KMS-11 (cell line): Measurements from ENCODE around the gene GBE1.

ENCODE experiments used
- H2AFZ ChIP-seq: fragments of 200-600 bp; sonication (generic); 2 replicates; pipeline ENCODE4 v1.6.1; 2016; ENCODE audit warnings: antibody characterized with exemption, mixed run types, low read depth
- H3K27ac ChIP-seq: fragments of 200-600 bp; sonication (generic); 2 replicates; pipeline ENCODE4 v1.6.1; 2016; ENCODE audit warnings: mild to moderate bottlenecking, mixed run types
- H3K27me3 ChIP-seq: fragments of 200-600 bp; sonication (generic); 2 replicates; pipeline ENCODE4 v1.6.1; 2017; ENCODE audit warnings: mild to moderate bottlenecking, low read depth, mixed run types, moderate library complexity; ENCODE audit not compliant: insufficient read depth
- H3K36me3 ChIP-seq: fragments of 200-600 bp; sonication (generic); 2 replicates; pipeline ENCODE4 v1.6.1; 2017; ENCODE audit warnings: mild to moderate bottlenecking, mixed run types; ENCODE audit not compliant: insufficient read depth
- H3K4me1 ChIP-seq: fragments of 200-600 bp; sonication (generic); 2 replicates; pipeline ENCODE4 v1.6.1; 2016; ENCODE audit warnings: mild to moderate bottlenecking, low read depth, mixed run types; ENCODE audit not compliant: poor library complexity, severe bottlenecking
- H3K4me2 ChIP-seq: fragments of 200-600 bp; sonication (generic); 2 replicates; pipeline ENCODE4 v1.7.0; 2016; ENCODE audit warnings: mild to moderate bottlenecking, mixed run types
- H3K4me3 ChIP-seq: fragments of 200-600 bp; sonication (generic); IDR thresholded peaks from 2 replicates; pipeline ENCODE4 v1.6.1; 2017; ENCODE audit warnings: low read depth, low read length, mixed read lengths; ENCODE audit not compliant: insufficient read depth
- H3K79me2 ChIP-seq: fragments of 200-600 bp; sonication (generic); 2 replicates; pipeline ENCODE4 v1.6.1; 2016; ENCODE audit warnings: low read depth, mixed run types; ENCODE audit not compliant: insufficient read depth
- H3K9ac ChIP-seq: fragments of 200-600 bp; sonication (generic); 2 replicates; pipeline ENCODE4 v1.6.1; 2016; ENCODE audit warnings: mild to moderate bottlenecking, mixed run types
- H4K20me1 ChIP-seq: fragments of 200-600 bp; sonication (generic); 2 replicates; pipeline ENCODE4 v1.6.1; 2016; ENCODE audit warnings: mild to moderate bottlenecking, mixed run types; ENCODE audit not compliant: insufficient read depth
- TF ChIP-seq, protein P1 (sequence below): fragments of 200-600 bp; sonication (generic); conservative IDR thresholded peaks from 2 replicates; pipeline ENCODE4 v1.6.1; 2017; ENCODE audit warnings: low read depth, mild to moderate bottlenecking, antibody characterized with exemption, low read length, moderate library complexity, mixed read lengths

Gene GBE1

GRCh38 chr3:81663114-81663513 is 98.3 kb downstream of the GBE1 start:
- Histone ChIP-seq H3K4me2 (no peak overlapping the region), H3K4me3 (no peak overlapping the region), H3K9ac (no peak overlapping the region), H3K27me3 (no peaks in the 10 kb centered on the region), H3K36me3 (no peaks in the 10 kb centered on the region), H3K79me2 (no peaks in the 10 kb centered on the region), H4K20me1 (no peaks in the 10 kb centered on the region), H3K4me1 (no peaks in the 10 kb centered on the region), H3K27ac (no peak overlapping the region), H2AFZ (no peak overlapping the region)
- TF ChIP-seq, protein P1, sequence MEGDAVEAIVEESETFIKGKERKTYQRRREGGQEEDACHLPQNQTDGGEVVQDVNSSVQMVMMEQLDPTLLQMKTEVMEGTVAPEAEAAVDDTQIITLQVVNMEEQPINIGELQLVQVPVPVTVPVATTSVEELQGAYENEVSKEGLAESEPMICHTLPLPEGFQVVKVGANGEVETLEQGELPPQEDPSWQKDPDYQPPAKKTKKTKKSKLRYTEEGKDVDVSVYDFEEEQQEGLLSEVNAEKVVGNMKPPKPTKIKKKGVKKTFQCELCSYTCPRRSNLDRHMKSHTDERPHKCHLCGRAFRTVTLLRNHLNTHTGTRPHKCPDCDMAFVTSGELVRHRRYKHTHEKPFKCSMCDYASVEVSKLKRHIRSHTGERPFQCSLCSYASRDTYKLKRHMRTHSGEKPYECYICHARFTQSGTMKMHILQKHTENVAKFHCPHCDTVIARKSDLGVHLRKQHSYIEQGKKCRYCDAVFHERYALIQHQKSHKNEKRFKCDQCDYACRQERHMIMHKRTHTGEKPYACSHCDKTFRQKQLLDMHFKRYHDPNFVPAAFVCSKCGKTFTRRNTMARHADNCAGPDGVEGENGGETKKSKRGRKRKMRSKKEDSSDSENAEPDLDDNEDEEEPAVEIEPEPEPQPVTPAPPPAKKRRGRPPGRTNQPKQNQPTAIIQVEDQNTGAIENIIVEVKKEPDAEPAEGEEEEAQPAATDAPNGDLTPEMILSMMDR = no peak

- Histone ChIP-seq H3K36me3 (no peaks in the 10 kb centered on the region), H3K27ac (no peak overlapping the region), H3K4me3 (no peak overlapping the region), H4K20me1 (no peaks in the 10 kb centered on the region), H2AFZ (no peak overlapping the region), H3K9ac (no peak overlapping the region), H3K4me2 (no peak overlapping the region), H3K79me2 (no peaks in the 10 kb centered on the region), H3K4me1 (no peaks in the 10 kb centered on the region), H3K27me3 (no peaks in the 10 kb centered on the region)
- TF ChIP-seq, protein P1 = no peak
Measured at GRCh38 chr3:81660036-81660435, 101.4 kb downstream of the GBE1 start.

GRCh38 chr3:81658322-81658997 is 103.0 kb downstream of the GBE1 start:
- Histone ChIP-seq H3K4me3 (no peak overlapping the region), H3K27me3 (no peaks in the 10 kb centered on the region), H4K20me1 (no peaks in the 10 kb centered on the region), H3K4me1 (no peaks in the 10 kb centered on the region), H3K9ac (no peak overlapping the region), H3K79me2 (no peaks in the 10 kb centered on the region), H3K4me2 (no peak overlapping the region), H2AFZ (no peak overlapping the region), H3K27ac (no peak overlapping the region), H3K36me3 (no peaks in the 10 kb centered on the region)
- TF ChIP-seq, protein P1 = no peak

DNA sequence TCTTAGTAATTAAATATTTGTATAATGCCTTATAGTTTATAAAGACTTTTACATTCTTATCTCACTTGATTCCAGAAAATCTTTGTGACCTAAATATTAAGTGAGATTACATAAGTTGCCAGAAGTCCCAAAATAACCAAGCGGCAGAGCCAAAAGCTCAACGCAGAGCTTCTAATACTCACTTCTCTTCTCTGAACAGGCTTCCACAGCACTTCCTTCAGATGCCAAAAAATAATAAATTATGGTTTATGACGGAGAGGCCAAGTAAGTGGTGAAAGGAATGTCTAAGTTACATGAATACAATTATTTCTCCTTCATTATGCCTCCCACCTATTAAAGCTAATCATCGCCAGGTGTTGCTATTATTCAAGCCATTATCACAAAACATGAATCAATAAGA is 110.3 kb downstream of the GBE1 start:
- Histone ChIP-seq H2AFZ (no peak overlapping the region), H3K79me2 (no peaks in the 10 kb centered on the region), H3K4me3 (no peak overlapping the region), H3K27me3 (no peaks in the 10 kb centered on the region), H3K4me1 (no peaks in the 10 kb centered on the region), H3K27ac (no peak overlapping the region), H3K9ac (no peak overlapping the region), H3K36me3 (no peaks in the 10 kb centered on the region), H4K20me1 (no peaks in the 10 kb centered on the region), H3K4me2 (no peak overlapping the region)
- TF ChIP-seq, protein P1 = no peak
